ENCODE data around the gene ZNF394. TPM values are rescaled to one million over a fixed set of nuclear protein-coding genes. Genes with fewer than 3 reads are reported as not detected.
A peak's percentile ranks its signal among the peaks of the same experiment; 100 is the strongest.

ZNF394 gene
- total RNA-seq, 1 experiment from 2014 or later, result 40.8 TPM

DNA sequence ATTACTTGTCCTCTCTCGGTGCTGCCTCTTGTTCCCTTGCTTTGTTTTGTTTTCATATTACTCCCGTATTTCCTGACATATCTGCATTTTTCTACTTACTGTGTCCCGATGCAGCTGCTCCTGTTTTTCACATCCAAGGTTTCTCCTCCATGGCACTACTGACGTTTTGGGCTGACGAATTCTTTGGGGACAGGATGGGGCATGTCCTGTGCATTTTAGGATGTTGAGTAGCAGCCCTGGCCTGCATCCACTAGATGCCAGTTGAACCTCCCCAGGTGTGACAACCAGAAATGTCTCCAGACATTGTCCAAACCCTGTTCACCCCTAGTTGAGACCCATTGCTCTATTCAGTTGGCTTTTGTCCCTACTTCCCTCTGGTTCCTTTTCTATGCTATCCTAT is 15.0 kb downstream of the ZNF394 start:
- H3K9me3 ChIP-seq (ENCODE audit: low read length), result no peaks in the 10 kb centered on the region
- H3K4me1 ChIP-seq (ENCODE audit: low read length), result no peaks in the 10 kb centered on the region
- H3K27me3 ChIP-seq (ENCODE audit: low read length), result no peaks in the 10 kb centered on the region
- no peak overlapping the region for H2AFZ ChIP-seq (ENCODE audit: low read length)
- no peaks in the 10 kb centered on the region; the same call in 1 of the 2 replicates for H3K79me2 ChIP-seq (ENCODE audit: low read length)
- H3K27ac ChIP-seq (ENCODE audit: low read length), result no peak overlapping the region
- H3K4me3 ChIP-seq (ENCODE audit: low read length), result no peak overlapping the region
- no peak for DNase-seq
- H3K9me2 ChIP-seq (replicated peaks; ENCODE audit: insufficient read depth, low read length), result no peaks in the 10 kb centered on the region
- H3K4me2 ChIP-seq (ENCODE audit: low read depth, low read length, poor library complexity, severe bottlenecking), result no peak overlapping the region
- peaks cover 37% of the 10 kb centered on the region for H3K36me3 ChIP-seq (ENCODE audit: insufficient read depth, low read length)
- H3K9ac ChIP-seq (ENCODE audit: low read length), result no peak overlapping the region
- H4K20me1 ChIP-seq (ENCODE audit: insufficient read depth, low read depth, low read length), result no peaks in the 10 kb centered on the region

DNA sequence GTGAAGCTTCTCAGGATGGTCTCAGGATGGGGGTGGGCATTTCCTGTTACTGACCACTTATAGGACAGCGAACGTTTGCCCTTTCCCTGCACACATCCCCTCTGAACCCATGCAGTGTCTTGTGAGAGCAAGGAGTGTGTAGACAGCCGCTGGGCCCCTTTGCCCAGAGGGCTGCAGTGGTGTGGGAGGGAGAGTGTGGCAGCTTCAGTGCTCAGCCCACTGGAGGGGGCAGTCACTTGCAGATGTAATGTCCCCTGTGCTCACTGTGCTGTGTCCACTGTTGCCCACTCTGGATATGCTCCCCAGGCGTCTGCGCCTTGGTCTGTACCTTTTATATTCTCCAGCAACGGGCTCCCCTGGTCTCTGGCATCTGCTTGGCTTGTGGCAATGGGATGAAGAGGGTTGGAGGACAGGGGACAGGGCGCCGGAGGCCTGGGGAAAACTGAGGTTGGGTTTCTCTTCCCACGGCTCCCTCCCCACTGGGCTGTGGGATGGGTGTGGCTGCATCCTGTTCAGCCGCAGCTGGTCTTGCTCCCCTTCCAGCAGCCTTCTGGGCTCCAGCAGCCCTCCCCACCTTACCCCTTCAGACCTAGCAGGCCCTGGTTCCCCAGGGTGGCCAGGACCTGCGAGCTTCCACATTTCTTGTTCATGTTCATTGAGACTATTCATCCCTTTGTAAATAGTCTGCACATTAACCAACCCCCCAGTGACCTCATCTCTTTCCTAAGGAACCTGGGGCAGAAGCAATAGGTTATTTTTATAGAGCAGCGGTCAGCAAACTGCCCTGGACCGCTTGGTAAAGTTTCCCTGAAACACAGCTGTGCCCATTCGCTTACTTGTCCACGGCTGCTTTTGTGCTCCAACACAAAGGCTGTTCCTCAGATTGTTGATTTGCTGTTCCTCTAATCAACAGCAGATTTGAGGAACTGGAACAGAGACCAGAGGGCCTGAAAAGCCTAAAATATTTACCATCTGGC is 21.3 kb downstream of the ZNF394 start:
- Histone ChIP-seq H3K9me3 (ENCODE audit: low read length) (no peaks in the 10 kb centered on the region), H3K4me2 (ENCODE audit: low read depth, low read length, poor library complexity, severe bottlenecking) (no peak overlapping the region), H2AFZ (ENCODE audit: low read length) (no peak overlapping the region), H3K4me1 (ENCODE audit: low read length) (peaks cover 9% of the 10 kb centered on the region), H3K4me3 (ENCODE audit: low read length) (no peak overlapping the region), H4K20me1 (ENCODE audit: insufficient read depth, low read depth, low read length) (no peaks in the 10 kb centered on the region), H3K79me2 (ENCODE audit: low read length) (peaks cover 56% of the 10 kb centered on the region), H3K27me3 (ENCODE audit: low read length) (no peaks in the 10 kb centered on the region), H3K9ac (ENCODE audit: low read length) (no peak overlapping the region), H3K27ac (ENCODE audit: low read length) (no peak overlapping the region), H3K36me3 (ENCODE audit: insufficient read depth, low read length) (peaks cover 37% of the 10 kb centered on the region), H3K9me2 (replicated peaks; ENCODE audit: insufficient read depth, low read length) (no peaks in the 10 kb centered on the region)
- no peak for DNase-seq

DNA sequence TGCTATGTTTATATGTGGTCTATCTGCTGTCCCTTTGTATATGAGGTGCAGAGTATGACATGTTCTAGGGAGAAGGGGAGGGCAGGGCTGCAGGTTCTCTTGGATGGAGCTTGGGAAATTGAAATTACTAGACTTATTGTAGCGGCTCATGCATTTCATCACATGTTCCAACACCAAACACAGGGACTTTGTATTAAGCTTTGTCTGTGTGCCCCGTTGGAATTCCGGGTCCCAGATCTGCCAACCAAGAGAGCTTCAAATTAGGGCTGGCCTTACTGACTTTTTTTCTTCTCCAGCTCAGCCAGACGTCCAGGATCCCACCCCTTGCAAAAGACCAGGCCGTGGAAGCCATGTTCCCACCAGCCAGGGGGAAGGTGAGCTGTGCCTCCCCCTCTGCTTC is 24.0 kb downstream of the ZNF394 start:
- Histone ChIP-seq H3K9ac (ENCODE audit: low read length) (no peak overlapping the region), H3K4me2 (ENCODE audit: low read depth, low read length, poor library complexity, severe bottlenecking) (no peak overlapping the region), H3K27ac (ENCODE audit: low read length) (no peak overlapping the region), H3K4me3 (ENCODE audit: low read length) (no peak overlapping the region), H3K9me3 (ENCODE audit: low read length) (no peaks in the 10 kb centered on the region), H3K4me1 (ENCODE audit: low read length) (peaks cover 19% of the 10 kb centered on the region), H3K36me3 (ENCODE audit: insufficient read depth, low read length) (peaks cover 23% of the 10 kb centered on the region; the same call in 1 of the 2 replicates), H3K27me3 (ENCODE audit: low read length) (no peaks in the 10 kb centered on the region), H3K79me2 (ENCODE audit: low read length) (peaks cover 65% of the 10 kb centered on the region), H4K20me1 (ENCODE audit: insufficient read depth, low read depth, low read length) (no peaks in the 10 kb centered on the region), H2AFZ (ENCODE audit: low read length) (no peak overlapping the region), H3K9me2 (replicated peaks; ENCODE audit: insufficient read depth, low read length) (no peaks in the 10 kb centered on the region)
- DNase-seq, result no peak

DNA sequence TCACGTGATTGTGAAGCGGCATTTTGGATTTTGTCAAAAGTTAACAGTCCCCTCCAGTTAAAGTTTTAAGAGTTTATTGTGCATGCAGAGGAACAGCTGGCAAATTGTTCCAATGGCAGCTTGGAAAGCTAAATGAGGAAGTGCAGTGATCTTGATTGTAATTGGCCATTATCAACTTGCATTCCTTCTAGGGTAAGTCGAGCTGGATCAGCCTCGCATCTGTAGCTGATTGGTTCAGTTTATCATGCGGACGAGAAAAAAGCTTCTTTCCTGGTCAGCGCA is 26.8 kb downstream of the ZNF394 start:
- Histone ChIP-seq H3K9me3 (ENCODE audit: low read length) (no peaks in the 10 kb centered on the region), H4K20me1 (ENCODE audit: insufficient read depth, low read depth, low read length) (no peaks in the 10 kb centered on the region), H3K36me3 (ENCODE audit: insufficient read depth, low read length) (peaks cover 8% of the 10 kb centered on the region; the same call in 1 of the 2 replicates), H3K4me2 (ENCODE audit: low read depth, low read length, poor library complexity, severe bottlenecking) (peak overlapping the region; percentile 76), H2AFZ (ENCODE audit: low read length) (no peak overlapping the region), H3K9ac (ENCODE audit: low read length) (peak overlapping the region; percentile 90), H3K79me2 (ENCODE audit: low read length) (peaks cover 51% of the 10 kb centered on the region), H3K4me3 (ENCODE audit: low read length) (peak overlapping the region; percentile 89), H3K9me2 (replicated peaks; ENCODE audit: insufficient read depth, low read length) (no peaks in the 10 kb centered on the region), H3K4me1 (ENCODE audit: low read length) (peaks cover 21% of the 10 kb centered on the region), H3K27me3 (ENCODE audit: low read length) (no peaks in the 10 kb centered on the region), H3K27ac (ENCODE audit: low read length) (peak overlapping the region; percentile 72)
- DNase-seq, result peak; percentile 84

DNA sequence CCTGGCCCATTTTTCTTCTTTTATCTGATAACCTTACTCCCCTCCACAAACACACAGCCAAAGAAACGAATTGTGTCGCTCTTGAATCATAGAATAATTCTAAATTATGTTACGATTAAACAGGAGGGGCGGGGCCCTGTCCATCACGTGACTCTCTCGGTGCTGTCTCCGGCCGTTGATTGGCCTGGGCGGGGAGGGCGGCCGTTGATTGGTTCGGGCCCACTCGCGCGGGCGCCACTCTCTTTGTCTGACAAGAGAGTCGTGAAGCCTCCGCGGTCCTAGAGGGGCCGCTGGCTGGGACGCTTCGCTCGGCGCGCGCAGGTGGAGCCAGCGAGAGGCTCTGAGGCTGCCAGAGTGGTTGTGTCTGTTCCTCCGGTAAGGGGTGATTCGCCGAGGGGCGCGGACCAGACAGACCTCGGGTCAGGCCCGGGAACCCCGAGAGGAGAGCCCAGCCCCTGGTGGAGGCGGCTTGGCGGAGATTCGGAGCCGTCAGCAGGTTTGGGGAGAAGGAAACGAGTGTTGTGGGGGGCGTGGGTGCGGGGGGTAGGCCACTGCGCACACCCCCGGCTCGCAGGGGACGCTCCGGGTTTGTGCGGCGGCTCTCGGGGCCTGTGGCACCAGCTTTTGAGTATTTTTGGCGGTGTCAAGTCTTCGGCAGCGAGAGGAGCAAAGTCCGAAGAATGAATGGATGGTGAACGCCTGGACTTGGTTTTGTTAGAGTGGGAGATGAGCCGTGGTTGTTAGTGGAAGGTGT is 27.3 kb downstream of the ZNF394 start, which contains the start of gene ZNF789:
Gene ZNF789 (plus strand): TSS at position 330 of the 754 bp plus-strand sequence. CDS start 3,567 bp downstream, outside the sequence.
- Histone ChIP-seq H3K36me3 (ENCODE audit: insufficient read depth, low read length) (peaks cover 8% of the 10 kb centered on the region; the same call in 1 of the 2 replicates), H3K27ac (ENCODE audit: low read length) (peak within 1 kb of the TSS; percentile 93), H2AFZ (ENCODE audit: low read length) (no peak within 1 kb of the TSS), H4K20me1 (ENCODE audit: insufficient read depth, low read depth, low read length) (no peaks in the 10 kb centered on the region), H3K9me2 (replicated peaks; ENCODE audit: insufficient read depth, low read length) (no peaks in the 10 kb centered on the region), H3K9me3 (ENCODE audit: low read length) (no peaks in the 10 kb centered on the region), H3K4me2 (ENCODE audit: low read depth, low read length, poor library complexity, severe bottlenecking) (peak within 1 kb of the TSS; percentile 76), H3K27me3 (ENCODE audit: low read length) (no peaks in the 10 kb centered on the region), H3K4me3 (ENCODE audit: low read length) (peak within 1 kb of the TSS; percentile 89), H3K4me1 (ENCODE audit: low read length) (peaks cover 21% of the 10 kb centered on the region), H3K79me2 (ENCODE audit: low read length) (peaks cover 46% of the 10 kb centered on the region), H3K9ac (ENCODE audit: low read length) (peak within 1 kb of the TSS; percentile 90)
- DNase-seq, result peak; percentile 99

DNA sequence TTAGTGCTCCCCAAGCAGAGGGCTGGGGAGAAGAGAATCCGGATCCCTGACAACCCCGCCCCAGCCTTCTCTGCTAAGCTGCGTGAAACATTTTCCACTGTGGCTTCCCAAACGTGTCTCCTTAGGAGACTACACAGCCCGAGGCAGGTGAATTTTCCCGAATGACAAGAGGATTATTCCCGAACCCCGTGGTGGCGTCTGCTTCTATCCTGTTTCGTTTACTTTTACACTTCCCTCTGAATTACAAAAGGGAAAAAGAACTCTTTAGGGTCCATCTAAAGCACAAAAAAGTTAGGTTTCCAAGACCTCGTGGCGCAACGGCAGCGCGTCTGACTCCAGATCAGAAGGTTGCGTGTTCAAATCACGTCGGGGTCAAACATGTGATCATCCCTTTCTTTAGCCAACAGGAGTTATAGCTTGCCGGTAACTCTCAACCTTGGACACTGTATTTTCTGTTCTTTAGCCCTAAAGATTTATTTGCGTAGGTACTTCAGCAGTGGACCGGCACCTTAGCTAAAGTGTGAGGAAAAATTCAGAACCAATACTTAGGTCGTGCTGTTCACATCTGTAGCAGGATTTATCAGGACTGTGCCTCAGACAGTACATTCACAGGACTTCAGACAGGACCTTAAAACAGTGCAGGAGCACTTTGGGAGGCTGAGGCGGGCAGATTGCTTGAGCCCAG is 30.6 kb downstream of the ZNF394 start:
- Histone ChIP-seq H3K9me2 (replicated peaks; ENCODE audit: insufficient read depth, low read length) (no peaks in the 10 kb centered on the region), H3K4me3 (ENCODE audit: low read length) (no peak overlapping the region), H4K20me1 (ENCODE audit: insufficient read depth, low read depth, low read length) (no peaks in the 10 kb centered on the region; the same call in 1 of the 2 replicates), H3K4me1 (ENCODE audit: low read length) (peaks cover 30% of the 10 kb centered on the region), H3K9ac (ENCODE audit: low read length) (no peak overlapping the region), H3K36me3 (ENCODE audit: insufficient read depth, low read length) (peaks cover 5% of the 10 kb centered on the region; the same call in 1 of the 2 replicates), H3K27me3 (ENCODE audit: low read length) (no peaks in the 10 kb centered on the region), H2AFZ (ENCODE audit: low read length) (no peak overlapping the region), H3K4me2 (ENCODE audit: low read depth, low read length, poor library complexity, severe bottlenecking) (no peak overlapping the region), H3K79me2 (ENCODE audit: low read length) (peaks cover 36% of the 10 kb centered on the region), H3K27ac (ENCODE audit: low read length) (no peak overlapping the region), H3K9me3 (ENCODE audit: low read length) (no peaks in the 10 kb centered on the region)
- no peak for DNase-seq

DNA sequence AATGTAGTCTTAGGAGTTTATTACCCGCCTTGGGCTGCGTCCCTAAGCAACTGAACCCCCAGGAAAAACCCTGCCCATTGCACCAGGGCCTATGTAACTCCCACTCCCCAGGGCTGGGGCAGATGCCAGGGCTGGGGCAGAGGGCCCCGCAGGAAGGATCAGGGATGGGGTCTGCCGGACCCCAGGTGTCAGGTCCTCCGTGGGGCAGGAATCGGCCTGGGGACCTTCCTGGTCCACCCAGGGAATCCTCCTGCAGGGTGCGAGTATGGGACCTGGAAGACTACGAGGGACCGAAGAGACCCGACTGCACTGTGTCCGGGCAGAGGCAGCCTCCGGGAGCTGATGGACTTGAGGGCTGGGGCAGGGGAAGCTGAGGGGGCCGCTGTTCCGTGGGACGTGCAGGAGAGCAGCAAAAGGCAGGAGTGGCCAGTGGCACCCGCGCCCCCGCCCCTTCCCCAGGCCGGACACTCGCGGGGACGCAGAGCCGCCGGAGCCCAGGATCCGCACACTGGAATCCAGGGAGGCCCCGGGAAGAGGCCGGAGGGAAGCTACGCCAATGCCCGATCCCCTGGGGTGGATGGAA is 31.7 kb downstream of the ZNF394 start:
- Histone ChIP-seq H3K9me3 (ENCODE audit: low read length) (no peaks in the 10 kb centered on the region), H3K27ac (ENCODE audit: low read length) (no peak overlapping the region), H4K20me1 (ENCODE audit: insufficient read depth, low read depth, low read length) (no peaks in the 10 kb centered on the region; the same call in 1 of the 2 replicates), H3K36me3 (ENCODE audit: insufficient read depth, low read length) (peaks cover 12% of the 10 kb centered on the region), H3K9ac (ENCODE audit: low read length) (no peak overlapping the region), H3K79me2 (ENCODE audit: low read length) (peaks cover 35% of the 10 kb centered on the region), H3K9me2 (replicated peaks; ENCODE audit: insufficient read depth, low read length) (no peaks in the 10 kb centered on the region), H2AFZ (ENCODE audit: low read length) (no peak overlapping the region), H3K4me2 (ENCODE audit: low read depth, low read length, poor library complexity, severe bottlenecking) (no peak overlapping the region), H3K4me1 (ENCODE audit: low read length) (peaks cover 26% of the 10 kb centered on the region), H3K27me3 (ENCODE audit: low read length) (no peaks in the 10 kb centered on the region), H3K4me3 (ENCODE audit: low read length) (no peak overlapping the region)
- DNase-seq, result no peak

Data from Karpas-422 (cell line).